Pons (tissue), 1 donor: ENCODE measurements around the gene THSD1.
"Not testable (repeated sequence)": the region's sequence is repeated elsewhere in the genome, so short reads cannot be mapped to it uniquely, and the experiment has no call there.

Experiments
- DNase-seq: peaks from one replicate; pipeline ENCODE4 v3.0.0-alpha.2; 2016; ENCODE audit warnings: low spot score

THSD1 gene

DNA sequence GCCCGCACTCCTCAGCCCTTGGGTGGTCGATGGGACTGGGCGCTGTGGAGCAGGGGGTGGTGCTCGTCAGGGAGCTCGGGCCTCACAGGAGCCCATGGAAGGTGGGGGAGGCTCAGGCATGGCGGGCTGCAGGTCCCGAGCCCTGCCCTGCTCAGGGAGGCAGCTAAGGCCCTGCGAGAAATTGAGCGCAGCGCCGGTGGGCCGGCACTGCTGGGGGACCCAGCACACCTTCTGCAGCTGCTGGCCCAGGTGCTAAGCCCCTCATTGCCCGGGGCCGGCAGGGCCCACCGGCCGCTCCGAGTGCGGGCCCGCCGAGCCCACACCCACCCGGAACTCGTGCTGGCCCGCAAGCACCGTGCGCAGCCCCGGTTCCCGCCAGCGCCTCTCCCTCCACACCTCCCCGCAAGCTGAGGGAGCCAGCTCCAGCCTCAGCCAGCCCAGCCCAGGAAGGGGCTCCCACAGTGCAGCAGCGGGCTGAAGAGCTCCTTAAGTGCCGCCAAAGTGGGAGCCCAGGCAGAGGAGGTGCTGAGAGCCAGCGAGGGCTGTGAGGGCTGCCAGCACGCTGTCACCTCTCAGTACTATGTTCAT is 2.2 kb upstream of the THSD1 start:
- DNase-seq = not testable (repeated sequence)

DNA sequence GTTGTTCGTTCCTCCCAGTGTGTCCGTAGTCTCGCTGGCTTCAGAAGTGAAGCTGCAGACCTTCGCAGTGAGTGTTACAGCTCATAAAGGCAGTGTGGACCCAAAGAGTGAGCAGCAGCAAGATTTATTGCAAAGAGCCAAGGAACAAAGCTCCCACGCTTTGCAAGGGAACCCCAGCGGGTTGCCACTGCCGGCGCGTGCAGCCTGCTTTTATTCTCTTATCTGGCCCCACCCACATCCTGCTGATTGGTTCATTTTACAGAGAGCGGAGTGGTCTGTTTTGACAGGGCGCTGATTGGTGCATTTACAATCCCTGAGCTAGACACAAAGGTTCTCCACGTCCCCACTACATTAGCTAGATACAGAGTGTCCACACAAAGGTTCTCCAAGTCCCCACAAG is 1.5 kb upstream of the THSD1 start:
- not testable (repeated sequence) for DNase-seq

DNA sequence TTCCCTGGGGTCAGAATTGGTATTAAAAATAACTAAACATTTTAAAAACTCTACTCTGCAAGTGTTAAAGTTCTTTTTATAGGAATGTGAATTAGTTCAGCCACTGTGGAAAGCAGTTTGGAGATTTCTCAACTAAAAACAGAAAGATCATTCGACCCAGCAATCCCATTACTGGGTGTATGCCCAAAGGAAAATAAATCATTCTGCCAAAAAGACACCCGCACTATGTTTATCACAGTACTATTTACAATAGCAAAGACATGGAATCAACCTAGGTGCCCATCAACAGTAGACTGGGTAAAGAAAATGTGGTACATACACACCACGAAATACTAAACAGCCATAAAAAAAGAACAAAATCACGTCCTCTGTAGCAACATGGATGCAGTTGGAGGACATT is 657 bp upstream of the THSD1 start:
- no peak for DNase-seq

DNA sequence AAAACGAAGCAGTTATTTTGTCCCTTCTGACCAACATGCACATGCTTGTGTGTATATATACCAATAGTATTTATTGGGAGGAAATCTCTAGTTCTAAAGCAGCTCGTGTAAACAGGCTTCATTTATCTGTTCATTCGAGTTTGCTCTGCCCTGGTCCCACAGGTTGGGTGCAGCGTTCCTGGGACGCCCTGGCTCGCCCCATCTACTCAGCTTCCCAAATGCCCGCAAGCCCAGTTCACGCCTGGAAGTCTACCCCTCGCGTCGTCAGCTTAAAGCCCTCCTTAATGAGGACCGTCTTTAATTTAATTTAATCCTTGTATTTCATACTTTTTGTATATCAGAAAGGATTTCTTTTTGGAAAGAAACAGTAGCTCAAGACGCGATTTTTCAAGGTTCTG is 604 bp downstream of the THSD1 start:
- DNase-seq = no peak

DNA sequence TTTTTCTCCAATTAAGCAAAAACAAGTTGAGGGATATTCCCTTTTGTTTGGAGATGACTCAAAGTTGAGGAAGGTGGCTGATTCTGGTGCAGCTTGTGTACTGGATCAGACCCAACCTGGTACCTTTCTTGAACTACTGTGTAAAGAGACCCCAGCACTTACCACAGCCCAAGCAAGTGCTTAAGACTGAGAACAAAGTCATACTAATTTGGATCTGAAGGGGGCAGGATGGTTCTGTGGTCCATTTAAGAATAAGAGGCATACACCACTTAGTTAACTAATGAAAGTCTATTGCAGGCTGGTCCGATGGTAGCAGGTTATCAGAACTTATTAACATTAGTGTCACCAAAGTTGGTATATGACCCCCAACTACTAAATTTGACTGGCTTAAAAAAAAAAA is 6.3 kb downstream of the THSD1 start:
- DNase-seq = peak; percentile 24

DNA sequence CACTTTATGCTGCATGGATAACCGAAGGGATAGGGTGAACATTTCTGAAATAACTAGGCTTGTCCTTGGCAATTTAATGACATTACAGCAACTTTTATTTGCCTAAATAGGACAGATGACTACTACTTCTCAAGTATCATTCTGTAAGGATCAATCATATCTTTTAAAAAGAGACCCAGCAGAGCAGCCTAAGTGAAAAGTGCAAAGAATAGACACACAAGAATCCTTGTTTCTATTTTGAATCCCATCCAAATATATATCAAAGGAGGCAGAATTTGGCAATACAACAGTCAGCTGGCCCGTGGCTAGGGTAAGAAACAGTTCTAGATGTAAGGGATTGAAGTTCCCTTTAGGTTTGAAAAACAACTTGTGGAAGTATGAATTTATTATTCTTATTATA is 6.9 kb downstream of the THSD1 start:
- peak; percentile 53 for DNase-seq

DNA sequence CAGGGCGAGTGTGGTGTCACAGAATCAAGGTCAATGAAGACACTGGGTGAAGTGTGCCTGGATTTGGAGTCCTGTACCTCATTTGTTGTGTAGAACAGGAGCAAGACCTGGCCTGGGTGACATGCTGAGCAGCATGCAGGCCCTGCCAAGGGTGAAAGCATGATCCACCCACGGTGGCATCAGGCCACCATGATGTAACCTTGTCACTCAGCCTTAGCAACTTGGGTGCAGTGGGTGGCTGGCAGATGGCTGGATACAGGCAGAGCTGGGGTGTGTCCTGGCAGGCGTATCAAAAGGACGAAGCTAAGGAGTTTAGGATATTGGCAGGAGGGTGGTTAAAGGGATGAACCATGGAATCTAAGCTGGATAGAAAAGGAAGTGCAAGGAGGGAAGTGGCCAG is 10.3 kb downstream of the THSD1 start:
- DNase-seq = no peak

DNA sequence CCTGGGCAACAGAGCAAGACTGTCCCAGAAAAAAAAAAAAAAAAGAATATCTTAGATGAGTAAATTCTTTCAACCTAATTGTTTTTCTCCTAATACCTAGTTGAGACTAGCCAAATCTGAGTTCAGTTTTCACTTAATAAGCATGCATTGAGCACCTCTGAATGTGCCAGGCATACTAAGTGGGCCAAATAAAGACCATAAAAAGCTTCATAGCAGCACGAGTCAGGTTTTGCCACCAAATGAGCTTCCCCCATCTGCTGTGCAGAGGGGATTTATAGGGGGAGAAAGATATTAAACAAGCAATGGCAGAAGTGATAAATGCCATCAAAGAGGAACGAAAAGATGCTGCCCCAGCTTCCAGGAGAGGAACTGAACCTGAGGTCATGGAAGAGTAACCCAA is 11.4 kb downstream of the THSD1 start:
- no peak for DNase-seq

DNA sequence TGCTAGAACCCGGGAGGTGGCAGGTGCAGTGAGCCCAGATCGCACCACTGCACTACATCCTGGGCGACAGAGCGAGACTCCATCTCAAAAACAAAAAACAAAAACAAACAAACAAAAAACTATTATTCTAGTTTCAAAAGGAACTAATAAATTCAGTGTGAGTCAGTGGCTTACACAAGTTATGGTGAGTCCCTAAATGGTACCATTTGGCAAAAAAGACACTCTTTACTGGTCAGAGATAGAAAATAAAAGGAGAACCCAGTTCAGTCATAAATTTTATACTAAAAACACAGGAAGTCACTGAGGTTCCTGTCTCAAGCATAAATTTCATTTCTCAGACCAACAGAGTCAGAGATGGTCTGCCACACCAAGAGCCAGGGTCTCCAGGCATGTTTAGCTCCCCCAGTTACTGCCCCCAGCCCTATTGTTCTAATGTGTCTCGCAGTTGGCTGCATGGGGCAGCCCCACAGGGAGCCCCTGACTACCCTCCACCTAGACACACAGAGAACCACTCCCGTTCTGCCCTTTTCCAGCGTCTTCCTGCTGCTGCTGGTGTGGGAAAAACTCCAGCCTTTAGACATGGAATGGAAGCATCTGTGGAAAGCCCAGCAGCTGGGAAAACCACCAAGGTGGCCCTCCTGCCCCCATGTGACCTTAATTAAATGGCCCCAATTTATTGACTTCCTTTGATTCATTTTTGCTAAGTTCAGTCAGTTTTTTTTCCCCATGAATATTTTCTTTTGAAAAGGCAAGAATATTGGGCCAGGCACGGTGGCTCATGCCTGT is 12.2 kb downstream of the THSD1 start:
- no peak for DNase-seq

DNA sequence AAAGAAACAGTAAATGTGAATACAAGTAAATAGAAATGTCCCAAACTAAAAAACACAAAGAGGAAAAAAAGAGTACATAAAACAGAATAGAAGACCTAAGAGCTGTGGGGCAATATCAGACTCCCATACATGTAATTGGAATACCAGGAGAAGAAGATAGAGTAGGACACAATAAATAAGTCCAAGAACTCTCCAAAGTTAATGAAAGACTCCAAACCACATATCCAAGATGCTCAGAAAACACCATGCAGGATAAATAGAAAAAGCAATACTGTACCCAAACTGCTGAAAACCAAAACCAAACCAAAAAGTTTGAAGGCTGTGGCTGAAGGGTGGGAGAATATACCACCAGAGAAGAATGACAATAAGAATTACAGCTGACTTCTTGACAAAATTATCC is 18.3 kb downstream of the THSD1 start:
- DNase-seq = no peak

DNA sequence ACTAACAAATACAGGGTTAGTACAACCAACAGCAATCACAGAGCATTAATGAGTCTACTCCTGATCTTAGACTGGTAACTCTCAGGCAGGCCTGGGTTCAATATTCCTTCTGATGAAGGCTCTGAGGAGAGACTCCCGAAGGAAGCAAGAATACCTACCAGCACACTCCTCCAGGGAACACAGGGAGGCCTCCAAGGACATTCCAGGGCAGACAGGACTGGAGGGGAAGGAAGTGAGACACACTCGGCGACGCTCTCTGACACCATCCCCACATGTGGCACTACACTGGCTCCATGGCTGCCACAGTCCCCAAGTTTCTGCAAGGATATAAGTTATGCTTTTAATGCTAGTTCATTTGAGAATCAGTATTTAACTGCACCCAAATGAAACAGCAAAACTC is 20.1 kb downstream of the THSD1 start:
- DNase-seq = no peak

DNA sequence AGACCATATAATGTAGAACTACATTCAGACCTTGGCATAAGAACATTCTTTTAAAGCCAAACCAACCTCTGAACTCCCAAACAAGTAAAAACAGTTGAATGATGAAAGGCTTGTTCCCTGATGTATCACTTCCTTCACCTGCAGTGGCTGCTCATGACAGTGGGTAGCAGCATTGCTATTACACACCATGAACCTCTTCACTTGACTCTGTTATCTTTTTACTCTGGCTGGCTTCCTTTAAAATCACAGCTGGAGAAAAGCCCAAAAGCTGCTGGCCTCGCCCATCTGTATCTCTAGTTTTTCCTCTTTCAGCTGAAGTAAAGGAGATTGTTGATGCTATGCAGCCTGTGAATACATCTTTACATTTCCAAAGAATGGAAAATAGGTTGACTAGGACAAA is 22.6 kb downstream of the THSD1 start:
- DNase-seq = no peak

DNA sequence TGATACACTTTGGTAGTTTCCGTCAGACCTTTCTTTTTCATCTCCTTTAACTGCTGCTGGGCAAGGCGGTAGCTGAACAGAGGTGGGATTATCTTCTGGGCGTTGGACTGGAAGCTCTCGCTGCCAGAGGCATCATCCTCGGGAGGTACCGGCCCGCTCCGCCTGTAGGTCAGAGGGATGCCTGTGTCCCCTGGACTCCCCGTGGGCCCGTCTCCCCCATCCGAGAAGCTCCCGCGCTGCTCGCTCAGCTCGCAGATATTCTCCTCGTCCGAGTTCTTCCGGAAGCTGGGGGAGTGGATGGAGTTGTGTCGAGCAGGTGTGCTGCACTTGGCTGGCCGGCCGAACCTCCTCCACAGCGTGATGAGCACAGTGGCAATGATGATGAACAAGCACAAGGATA is 27.7 kb downstream of the THSD1 start:
- no peak for DNase-seq

DNA sequence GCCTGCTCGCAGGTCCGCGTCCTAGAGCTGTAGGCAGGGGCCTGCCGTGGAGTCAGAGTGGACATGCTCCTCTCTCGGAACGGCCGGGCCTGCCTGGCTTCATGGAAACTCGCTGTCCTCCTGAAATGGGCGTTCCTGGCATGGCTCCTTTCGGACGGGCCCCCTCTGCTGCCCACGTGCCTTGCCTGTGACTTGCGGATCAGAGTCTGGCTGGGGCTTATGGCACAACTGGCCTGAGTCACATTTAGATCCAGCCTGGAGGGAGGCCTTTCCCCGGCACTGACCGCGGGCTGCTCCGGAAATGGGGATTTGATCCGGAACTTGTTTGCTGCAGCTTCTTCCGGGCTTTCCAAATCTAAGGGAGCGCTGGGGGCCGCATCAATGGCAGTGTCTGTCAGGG is 28.1 kb downstream of the THSD1 start:
- no peak for DNase-seq

DNA sequence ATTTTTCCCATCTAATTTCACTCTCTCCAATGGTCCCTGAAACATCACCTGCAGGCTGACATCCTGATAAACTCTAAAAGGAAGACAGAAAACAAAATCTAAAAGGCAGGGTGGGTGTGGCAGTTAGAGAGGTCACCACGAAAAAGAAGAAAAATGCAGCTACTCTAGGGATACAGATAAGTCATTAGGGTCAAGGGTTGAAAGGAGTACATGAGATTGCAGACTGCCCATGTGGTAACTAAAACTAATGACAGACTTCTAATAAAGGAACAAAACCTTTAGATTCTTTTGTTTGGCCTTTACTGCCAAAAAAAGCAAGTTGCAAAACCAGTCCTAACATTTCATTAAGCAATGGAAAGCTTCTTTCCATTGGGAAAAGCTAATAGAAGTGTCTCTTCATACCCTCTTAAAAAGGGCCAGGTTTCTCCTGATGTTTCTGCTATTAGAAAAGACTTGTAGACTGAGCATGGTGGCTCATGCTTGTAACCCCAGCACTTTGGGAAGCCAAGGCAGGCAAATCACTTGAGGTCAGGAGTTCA is 31.0 kb downstream of the THSD1 start:
- no peak for DNase-seq

DNA sequence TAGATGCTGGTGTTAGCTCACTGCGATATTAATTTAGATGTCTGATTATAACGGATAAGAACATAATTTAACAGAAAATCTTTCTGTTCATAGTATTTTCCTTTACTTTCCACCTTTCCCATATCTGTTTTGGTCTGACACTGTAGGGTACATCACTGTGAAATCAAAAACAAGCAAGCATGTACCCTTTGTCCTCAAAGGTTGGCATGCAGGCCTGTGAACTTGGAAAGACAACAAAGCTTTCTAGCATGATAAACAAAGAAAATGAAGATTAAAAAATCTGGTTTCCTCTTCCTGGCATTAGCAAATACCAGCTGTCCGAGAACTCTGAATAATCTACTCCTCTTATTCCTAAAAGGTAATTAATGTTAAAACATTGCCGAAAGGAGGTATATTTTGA is 31.6 kb downstream of the THSD1 start:
- no peak for DNase-seq

DNA sequence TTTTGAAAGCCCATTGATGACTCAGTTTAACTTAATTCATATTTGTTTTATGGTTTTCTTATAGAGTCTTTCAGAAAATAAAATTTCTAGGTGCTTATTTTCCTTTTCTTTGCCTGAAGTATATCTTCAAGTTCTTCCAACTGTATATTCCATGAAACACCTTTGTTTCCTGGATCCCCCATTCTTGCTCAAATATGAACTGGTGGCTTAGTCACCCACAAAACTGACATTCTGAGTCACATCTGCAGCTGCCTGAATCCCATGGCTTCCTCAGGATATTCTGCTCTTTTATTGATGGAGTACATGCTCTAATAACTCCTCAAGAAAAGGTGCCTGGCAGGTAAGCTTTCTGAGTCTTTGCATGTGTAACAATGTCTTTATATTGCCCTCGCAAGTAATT is 32.7 kb downstream of the THSD1 start:
- DNase-seq = not testable (repeated sequence)

DNA sequence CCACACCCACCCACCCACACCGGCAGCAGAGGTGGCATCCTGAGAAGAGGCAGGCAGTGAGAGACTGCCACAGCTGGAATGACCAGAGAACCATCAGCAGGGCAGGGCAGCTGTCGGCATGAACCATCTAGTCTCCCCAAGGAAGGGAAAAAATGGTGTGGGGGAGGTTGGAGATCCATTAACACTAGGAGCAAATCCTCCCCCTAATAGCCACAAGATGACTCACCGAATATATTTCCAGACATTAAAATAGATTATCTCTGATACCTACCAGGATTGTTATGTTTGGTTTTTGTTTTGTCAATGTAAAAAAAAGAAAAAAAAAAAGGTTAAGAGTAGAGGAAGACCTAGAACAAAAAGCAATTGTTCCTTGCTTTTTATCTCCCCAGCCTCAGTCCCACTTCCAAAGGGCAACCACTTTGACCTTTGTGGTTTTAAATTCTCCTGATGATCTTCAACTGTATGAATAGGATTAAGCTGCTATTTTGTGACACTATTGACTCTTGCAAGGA is 34.2 kb downstream of the THSD1 start:
- DNase-seq = no peak

DNA sequence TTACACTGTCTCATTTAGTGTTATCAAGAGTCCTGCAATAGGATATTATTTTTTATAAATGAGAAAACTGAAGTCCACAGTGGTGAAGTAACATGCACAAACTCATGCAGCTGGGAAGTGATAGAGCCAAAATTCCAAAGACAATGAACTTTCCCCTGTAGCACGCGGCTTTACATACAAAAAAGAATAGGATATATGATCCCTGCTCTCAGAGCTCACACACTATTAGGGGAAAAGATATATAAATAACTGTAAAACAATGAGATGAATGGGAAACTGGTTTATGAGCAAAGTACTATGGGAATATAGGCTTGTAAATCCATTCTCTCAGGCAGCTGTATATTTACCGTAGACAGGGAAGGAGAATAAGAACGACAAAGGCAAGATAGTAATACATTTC is 39.7 kb downstream of the THSD1 start:
- DNase-seq = no peak

DNA sequence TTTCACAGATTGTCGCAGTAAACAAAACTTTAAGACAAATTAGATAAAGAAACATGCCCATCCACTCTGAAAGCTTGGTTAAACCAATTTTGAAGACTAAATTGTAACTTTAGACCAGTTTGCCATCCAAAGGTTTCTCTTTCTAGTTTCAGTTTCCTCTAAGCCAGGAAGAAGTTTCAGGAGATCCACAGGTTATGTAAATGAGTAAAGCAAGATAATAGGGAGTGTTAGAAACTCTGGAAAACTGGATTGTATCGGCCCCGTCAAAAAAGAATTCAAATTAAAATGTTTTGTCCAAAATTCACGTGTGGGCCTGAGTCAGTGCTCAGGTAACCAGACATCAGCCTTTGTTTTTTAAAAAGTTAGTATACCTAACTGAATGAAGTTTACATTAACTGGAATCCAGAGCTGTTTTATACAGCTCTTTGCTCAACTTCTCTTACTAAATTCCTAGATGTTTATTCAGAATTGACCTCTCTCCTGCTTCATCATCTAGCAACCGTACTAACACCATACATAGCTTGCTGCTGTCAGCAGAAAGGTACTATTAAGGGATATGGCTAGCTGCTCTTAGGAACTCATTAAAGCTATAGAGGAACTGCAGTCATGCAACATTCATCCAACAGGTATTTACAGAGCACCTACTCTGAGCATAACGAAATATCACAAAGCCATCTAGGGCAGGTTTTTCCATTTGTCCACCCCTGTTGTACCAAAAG is 43.6 kb downstream of the THSD1 start:
- DNase-seq = not testable (repeated sequence)

DNA sequence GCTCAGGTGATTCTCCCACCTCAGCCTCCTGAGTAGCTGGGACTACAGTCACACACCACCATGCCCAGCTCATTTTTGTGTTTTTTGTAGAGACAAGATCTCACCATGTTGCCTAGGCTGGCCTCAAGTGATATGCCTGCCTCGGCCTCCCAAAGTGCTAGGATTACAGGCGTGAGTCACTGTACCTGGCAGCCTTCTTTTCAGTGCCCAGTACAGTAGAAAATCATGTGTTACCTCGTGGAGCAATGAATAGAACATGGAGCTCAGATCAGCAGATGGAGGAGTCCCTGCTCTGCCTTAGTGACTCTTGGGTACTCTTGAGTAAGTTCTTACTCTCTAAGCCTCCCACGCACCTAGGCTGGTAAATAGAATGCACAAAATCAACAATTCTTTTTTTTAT is 44.7 kb downstream of the THSD1 start:
- no peak for DNase-seq

DNA sequence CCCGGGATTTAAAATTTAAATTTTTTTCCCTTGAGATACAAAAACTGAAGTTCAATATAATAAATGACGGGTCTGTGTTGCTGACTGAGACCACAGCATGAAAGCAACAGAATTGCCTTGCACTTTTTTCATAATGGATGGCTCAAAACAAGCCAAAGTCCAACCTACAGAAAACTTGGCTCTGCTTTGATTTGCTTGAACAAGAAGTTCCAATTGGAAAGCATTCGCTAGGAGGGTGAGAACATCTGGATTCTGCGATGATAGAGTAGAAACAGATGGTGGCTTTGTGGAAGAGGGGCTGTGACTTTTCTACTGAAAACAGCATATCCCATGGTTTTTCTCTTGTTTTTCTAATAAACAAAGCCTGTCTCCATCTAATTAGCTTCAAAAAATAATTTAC is 46.4 kb downstream of the THSD1 start:
- no peak for DNase-seq

DNA sequence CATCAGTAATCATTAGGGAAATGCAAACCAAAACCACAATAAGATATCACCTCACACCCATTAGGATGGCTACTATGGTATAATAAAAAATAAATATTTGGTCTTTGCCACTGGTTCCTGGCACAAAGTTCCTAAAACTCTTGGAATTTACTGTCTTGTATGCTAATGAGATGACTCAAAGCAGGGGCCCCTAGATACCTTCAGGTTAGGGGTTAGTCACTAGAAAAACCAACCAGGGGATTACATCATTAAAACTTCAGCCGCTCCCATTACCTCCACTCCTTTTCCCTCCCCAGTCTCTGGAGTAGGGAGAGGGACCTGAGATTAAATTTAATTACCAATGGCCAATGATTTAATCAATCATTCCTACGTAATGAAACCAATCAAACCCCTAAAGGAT is 49.6 kb downstream of the THSD1 start:
- DNase-seq = no peak
